Suppressor macrophage treated with lipopolysaccharide for 1 hour (primary cell): Measurements from ENCODE around the gene FOXE3.
"Not testable (repeated sequence)": the region's sequence is repeated elsewhere in the genome, so short reads cannot be mapped to it uniquely, and the experiment has no call there.

ENCODE experiments used
- DNase-seq, 3 donors: peaks; one replicate each; pipeline ENCODE4 v3.0.0-alpha.2; 2020 to 2022

FOXE3 gene

GRCh38 chr1:47450606-47451005, 34.5 kb downstream of the FOXE3 start:
- no peak for DNase-seq

DNA sequence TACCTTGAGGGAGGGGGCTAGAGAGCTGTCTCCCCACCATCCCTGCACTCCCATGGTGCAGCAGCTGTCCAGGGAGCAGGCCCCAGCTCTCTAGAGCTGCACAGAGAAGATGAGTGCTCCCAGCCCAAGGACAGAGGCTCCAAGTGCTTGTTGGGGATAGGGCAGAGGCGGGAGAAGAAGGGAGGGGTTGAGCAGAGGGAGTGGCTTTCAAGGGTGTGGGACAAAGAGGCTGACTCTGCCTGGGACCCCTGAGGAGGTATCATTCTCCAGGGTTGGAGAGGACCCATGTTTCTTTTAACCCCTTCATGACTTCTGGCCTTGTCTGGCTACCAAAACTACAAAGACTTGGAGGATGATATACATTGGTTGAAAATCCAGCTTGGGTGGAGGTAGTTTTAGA, 36.3 kb downstream of the FOXE3 start:
- no peak for DNase-seq

DNA sequence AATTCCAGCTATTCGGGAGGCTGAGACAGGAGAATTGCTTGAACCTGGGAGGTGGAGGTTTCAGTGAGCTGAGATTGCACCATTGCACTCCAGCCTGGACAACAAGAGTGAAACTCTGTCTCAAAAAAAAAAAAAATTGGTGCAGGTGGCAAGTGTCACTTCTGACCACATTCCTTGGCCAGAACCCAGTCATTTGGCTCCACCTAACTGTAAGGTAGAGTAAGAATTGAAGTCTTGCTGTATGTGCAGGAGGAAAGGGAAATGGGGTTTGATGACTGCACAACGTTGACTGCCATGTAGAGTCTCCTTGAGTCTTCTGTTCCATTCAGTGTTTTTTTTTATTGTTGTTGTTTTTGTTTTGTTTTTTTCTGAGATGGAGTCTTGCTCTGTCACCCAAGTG, 37.8 kb downstream of the FOXE3 start:
- DNase-seq, result not testable (repeated sequence)

DNA sequence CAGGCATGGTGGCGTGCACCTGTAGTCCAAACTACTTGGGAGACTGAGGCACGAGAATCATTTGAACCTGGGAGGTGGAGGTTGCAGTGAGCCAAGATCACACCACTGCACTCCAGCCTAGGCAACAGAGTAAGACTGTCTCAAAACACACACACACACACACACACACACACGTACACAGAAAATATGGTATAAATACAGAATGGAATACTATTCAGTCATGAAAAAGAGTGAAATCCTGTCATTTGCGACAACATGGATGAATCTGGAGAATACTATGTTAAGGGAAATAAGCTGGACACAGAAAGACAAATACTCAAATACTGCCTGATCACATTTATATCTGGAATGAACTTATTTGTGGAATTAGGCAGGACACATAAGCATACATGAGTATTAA, 40.2 kb downstream of the FOXE3 start:
- DNase-seq, result no peak

- DNase-seq, result not testable (repeated sequence)
These were observed 41.5 kb downstream of the FOXE3 start for GRCh38 chr1:47457547-47457946.

- no peak for DNase-seq
These were observed 43.2 kb downstream of the FOXE3 start for GRCh38 chr1:47459253-47459788.

GRCh38 chr1:47460040-47460439, 44.0 kb downstream of the FOXE3 start:
- DNase-seq, result no peak

- DNase-seq, result no peak
These were observed 44.4 kb downstream of the FOXE3 start for GRCh38 chr1:47460456-47460855.

- no peak for DNase-seq
These were observed 49.5 kb downstream of the FOXE3 start for GRCh38 chr1:47465605-47466004.
